ENCODE results near the gene NPR1.
"Not testable (repeated sequence)": the region's sequence is repeated elsewhere in the genome, so short reads cannot be mapped to it uniquely, and the experiment has no call there.

Gene NPR1

GRCh38 chr1:153678519-153679336, at the start of gene NPR1:
TSS of gene NPR1 (plus strand) at chr1:153678688. CDS start at chr1:153679109, 421 bp downstream.
- DNase-seq (ENCODE audit: low read depth, low spot score): peak; percentile 50

GRCh38 chr1:153629343-153629665, 49.2 kb upstream of the NPR1 start:
- DNase-seq (ENCODE audit: low read depth, low spot score): no peak

GRCh38 chr1:153629971-153630370, 48.5 kb upstream of the NPR1 start:
- peak; percentile 63 for DNase-seq (ENCODE audit: low read depth, low spot score)

GRCh38 chr1:153630384-153630783, 48.1 kb upstream of the NPR1 start:
- DNase-seq (ENCODE audit: low read depth, low spot score): no peak

GRCh38 chr1:153631047-153632022, 47.2 kb upstream of the NPR1 start:
- peak; percentile 77 for DNase-seq (ENCODE audit: low read depth, low spot score)

DNA sequence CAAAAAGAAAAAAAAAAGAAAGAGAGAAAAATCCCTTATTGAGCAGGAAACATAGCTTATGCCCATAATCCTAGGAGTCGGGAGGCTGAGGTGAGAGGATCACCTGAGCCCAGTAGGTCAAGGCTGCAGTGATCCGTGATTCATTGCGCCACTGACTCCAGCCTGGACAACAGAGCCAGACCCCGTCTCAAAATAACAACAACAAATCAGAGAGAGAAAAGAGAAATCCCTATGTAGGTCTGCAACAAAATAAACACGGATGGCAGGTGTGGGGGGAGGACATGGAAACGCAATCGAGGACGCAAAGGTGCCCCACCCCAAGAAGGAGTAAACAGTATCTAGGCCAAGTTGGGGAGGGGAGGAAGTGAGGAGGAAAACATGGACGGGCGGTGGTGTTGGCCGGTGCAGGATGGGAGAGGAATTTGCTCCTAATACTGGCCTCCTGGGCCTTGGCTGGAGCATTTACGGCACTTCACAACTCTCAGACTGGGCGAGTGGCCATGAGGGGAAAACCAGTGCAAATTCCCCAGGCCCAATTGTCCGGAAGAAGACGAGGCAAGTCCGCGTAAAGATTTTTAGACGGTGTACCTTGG, 45.2 kb upstream of the NPR1 start:
- no peak for DNase-seq (ENCODE audit: low read depth, low spot score)

GRCh38 chr1:153633754-153634665, 44.5 kb upstream of the NPR1 start, which contains the start of gene CHTOP:
TSS of gene CHTOP (plus strand) at chr1:153634066. CDS start at chr1:153636589, 2,523 bp downstream.
- peak; percentile 99 for DNase-seq (ENCODE audit: low read depth, low spot score)

- DNase-seq (ENCODE audit: low read depth, low spot score): no peak
Observed at GRCh38 chr1:153635872-153636271, 42.6 kb upstream of the NPR1 start.

DNA sequence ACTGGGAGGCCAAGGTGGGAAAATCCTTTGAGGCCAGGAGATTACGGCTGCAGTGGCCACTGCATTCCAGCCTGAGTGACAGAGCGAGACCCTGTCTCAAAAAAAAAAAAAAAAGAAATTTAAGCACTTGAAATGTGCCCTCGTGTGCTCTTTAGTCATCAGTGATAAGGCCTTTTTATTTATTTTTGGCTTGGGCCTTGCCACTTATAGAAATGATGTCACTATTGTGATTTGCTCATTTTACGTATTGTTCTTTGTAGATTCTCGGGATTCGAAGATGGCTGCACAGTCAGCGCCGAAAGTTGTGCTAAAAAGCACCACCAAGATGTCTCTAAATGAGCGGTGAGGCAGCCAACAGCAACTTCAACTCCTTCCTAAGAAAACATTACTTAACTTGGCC, 42.2 kb upstream of the NPR1 start:
- DNase-seq (ENCODE audit: low read depth, low spot score): no peak

DNA sequence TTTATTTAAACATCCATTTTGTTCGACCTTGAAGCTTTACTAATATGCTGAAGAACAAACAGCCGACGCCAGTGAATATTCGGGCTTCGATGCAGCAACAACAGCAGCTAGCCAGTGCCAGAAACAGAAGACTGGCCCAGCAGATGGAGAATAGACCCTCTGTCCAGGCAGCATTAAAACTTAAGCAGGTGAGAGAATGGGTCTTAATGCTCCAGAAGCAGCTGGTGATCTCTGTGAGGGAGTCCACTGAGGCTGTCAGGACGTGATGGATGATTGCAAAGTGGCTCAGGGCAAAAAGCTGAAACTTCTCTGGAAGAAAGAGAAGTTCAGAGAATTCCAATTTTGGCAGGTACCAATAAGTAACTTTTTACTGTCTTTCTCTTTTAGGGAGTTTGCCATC, 40.2 kb upstream of the NPR1 start:
- DNase-seq (ENCODE audit: low read depth, low spot score): no peak

- DNase-seq (ENCODE audit: low read depth, low spot score): no peak
Observed at GRCh38 chr1:153639280-153639679, 39.2 kb upstream of the NPR1 start.

- not testable (repeated sequence) for DNase-seq (ENCODE audit: low read depth, low spot score)
Observed at GRCh38 chr1:153640213-153640612, 38.3 kb upstream of the NPR1 start.

- DNase-seq (ENCODE audit: low read depth, low spot score): no peak
Observed at GRCh38 chr1:153640861-153641260, 37.6 kb upstream of the NPR1 start.

DNA sequence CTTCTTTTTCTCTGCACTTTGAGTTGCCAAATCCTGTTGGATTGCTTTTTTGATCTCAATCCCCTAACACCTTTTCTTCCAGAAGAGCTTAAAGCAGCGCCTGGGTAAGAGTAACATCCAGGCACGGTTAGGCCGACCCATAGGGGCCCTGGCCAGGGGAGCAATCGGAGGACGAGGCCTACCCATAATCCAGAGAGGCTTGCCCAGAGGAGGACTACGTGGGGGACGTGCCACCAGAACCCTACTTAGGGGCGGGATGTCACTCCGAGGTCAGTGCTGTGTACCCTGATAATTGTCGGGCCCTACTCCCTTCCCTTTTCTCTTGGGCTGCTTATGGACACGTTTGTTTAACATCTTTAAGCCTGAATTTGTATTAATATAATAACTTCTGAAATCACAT, 36.3 kb upstream of the NPR1 start:
- DNase-seq (ENCODE audit: low read depth, low spot score): no peak

DNA sequence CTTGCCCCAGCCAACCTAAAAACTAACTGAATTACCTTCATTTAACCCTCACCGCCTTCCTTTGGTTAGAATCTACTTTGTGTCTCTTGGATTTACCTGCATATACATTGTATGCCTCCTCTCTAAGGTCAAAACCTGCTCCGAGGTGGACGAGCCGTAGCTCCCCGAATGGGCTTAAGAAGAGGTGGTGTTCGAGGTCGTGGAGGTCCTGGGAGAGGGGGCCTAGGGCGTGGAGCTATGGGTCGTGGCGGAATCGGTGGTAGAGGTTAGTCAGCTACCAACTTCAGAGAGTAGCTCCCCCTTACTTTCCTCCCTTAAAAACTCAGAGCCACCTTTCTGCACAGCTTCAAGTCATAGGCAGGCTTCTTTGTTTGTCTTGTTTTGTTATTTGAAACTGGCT, 35.4 kb upstream of the NPR1 start:
- DNase-seq (ENCODE audit: low read depth, low spot score): no peak

GRCh38 chr1:153643816-153644215, 34.7 kb upstream of the NPR1 start:
- no peak for DNase-seq (ENCODE audit: low read depth, low spot score)

DNA sequence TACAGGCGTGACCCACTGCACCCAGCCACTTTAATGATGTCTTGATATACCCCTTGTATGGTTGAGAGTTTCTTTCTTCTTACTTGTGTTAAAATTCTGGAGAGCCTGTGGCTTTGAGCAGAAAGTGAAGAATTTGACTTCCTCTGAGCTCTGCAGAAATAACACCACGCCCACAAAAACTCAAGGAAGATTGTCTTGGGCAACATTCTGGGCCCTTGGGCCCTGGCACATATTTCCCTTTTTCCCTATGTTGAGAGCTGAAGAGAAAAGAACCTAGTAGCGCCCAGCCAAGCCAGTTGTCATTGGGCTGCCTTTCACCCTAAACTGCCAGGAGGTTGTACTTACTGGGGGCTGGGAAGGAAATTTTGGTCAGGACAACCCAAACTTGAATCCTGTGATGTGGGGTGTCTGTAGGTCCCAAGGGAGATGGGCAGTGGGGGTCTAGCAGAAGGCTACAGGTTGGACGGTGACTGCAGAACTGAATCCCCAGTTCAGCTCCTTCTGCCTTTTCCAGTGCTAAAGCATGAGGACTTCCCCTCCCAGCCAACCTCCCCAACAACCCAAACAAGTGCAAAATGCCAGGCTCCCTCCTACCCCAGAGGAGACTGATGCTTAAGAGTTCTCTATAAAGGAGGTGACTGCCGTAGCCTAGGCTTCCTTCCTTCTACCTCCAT, 31.7 kb upstream of the NPR1 start:
- DNase-seq (ENCODE audit: low read depth, low spot score): no peak

DNA sequence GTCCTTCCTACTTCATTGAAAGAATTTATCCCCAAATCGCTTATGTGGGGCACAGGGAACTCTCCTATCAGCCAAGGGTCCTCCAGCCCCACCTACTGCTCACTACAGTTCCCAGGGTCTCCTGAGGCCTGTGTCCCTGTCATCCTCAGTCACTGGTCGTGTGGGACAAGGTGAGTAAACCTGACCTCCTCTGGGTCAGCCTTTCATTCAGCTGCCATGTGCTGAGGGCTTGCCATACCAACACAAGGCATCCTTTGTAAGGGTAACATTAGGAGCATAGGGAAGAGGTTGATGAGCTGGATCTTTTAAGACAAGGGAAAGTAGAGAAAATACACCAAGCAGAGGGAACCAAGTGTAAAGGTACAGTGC, 31.2 kb upstream of the NPR1 start:
- DNase-seq (ENCODE audit: low read depth, low spot score): no peak

DNA sequence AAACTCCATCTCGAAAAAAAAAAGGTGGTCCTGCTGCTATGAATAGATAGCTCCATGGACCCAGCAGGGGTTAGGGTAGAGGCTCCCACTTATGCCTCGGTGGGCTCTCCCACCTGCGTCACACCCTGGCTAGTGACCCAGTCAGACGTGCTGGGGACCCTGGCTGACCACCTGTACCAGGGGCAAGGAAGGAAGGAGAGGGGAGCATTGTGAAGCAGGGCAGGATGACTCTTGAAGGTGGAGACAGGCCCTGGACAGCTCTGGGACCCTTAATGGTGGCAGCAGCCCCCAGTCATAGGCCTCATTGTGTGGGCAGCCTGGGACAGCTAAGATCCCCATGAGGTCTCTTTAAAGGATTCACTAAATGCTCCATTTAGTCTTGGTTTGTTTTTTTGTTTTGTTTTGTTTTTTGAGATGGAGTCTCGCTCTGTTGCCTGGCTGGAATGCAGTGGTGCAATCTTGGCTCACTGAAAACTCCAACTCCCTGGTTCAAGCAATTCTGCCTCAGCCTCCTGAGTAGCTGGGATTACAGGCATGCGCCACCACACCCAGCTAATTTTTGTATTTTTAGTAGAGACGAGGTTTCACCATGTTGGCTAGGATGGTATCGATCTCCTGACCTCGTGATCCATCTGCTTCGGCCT, 30.4 kb upstream of the NPR1 start:
- DNase-seq (ENCODE audit: low read depth, low spot score): peak; percentile 32
